Measurements from ENCODE around the gene MARF1. TPM values are rescaled to one million over a fixed set of nuclear protein-coding genes. Genes with fewer than 3 reads are reported as not detected.
A peak's percentile ranks its signal among the peaks of the same experiment; 100 is the strongest.
"Not testable (repeated sequence)": the region's sequence is repeated elsewhere in the genome, so short reads cannot be mapped to it uniquely, and the experiment has no call there.

MARF1 gene
- polyA plus RNA-seq (ENCODE audit: insufficient read length) = 36.0 TPM

GRCh38 chr16:15643048-15643945 lies at the start of gene MARF1:
Gene MARF1 (minus strand): TSS chr16:15643154. CDS start chr16:15639233, 3,921 bp downstream.
- DNase-seq (ENCODE audit: low read depth) = peak; percentile 70

GRCh38 chr16:15692508-15692907 lies 49.6 kb upstream of the MARF1 start:
- DNase-seq (ENCODE audit: low read depth) = not testable (repeated sequence)

DNA sequence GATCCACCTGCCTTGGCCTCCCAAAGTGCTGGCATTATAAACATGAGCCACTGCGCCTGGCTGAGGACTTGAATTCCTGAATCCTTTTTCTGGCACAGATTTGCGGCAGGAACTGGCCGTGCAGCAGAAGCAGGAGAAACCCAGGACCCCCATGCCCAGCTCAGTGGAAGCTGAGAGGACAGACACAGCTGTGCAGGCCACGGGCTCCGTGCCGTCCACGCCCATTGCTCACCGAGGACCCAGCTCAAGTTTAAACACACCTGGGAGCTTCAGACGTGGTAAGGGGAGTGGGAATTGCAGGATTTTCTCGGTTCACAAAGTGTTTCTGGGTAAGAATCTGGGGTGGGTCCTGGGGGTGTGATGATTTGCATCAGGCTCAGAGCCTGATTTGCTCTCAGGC lies 48.1 kb upstream of the MARF1 start:
- DNase-seq (ENCODE audit: low read depth) = no peak

- DNase-seq (ENCODE audit: low read depth) = no peak
Observed at GRCh38 chr16:15690296-15690695, 47.3 kb upstream of the MARF1 start.

DNA sequence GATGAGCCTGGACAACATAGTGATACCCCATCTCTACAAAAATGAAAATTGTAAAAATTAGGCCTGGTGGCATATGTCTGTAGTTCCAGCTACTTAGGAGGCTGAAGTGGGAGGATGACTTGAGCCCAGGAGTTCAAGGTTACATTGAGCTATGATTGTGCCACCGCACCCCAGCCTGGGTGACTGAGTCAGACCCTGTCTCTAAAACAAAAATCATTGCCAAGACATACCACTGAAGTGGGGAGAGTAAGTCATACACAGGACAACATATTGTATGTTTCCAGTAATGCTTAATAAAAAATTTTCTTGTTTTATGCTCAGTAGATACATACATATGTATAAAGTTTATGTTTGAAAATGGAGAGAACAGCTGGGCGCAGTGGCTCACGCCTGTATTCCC lies 46.3 kb upstream of the MARF1 start:
- no peak for DNase-seq (ENCODE audit: low read depth)

GRCh38 chr16:15686287-15686686 lies 43.3 kb upstream of the MARF1 start:
- DNase-seq (ENCODE audit: low read depth) = no peak

- no peak for DNase-seq (ENCODE audit: low read depth)
Observed at GRCh38 chr16:15682105-15682570, 39.2 kb upstream of the MARF1 start.

GRCh38 chr16:15677447-15677846 lies 34.5 kb upstream of the MARF1 start:
- no peak for DNase-seq (ENCODE audit: low read depth)

DNA sequence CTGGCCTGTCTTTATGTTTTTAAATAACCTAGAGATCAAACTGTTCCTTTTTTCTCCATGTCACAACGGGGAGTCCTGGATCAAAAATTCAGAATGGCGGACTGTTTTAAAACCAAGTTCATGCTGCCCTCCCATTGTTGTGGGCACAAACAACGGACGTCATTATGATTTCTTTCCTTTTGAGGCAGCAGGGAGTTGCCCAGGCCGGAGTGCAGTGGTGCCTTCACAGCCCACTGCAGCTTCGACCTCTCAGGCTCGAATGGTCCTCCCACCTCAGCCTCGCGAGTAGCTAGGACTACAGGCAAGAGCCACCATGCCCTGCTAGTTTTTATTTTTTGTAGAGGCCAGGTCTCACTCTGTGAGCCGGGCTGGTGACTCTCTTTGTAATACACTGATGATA lies 33.6 kb upstream of the MARF1 start:
- no peak for DNase-seq (ENCODE audit: low read depth)

DNA sequence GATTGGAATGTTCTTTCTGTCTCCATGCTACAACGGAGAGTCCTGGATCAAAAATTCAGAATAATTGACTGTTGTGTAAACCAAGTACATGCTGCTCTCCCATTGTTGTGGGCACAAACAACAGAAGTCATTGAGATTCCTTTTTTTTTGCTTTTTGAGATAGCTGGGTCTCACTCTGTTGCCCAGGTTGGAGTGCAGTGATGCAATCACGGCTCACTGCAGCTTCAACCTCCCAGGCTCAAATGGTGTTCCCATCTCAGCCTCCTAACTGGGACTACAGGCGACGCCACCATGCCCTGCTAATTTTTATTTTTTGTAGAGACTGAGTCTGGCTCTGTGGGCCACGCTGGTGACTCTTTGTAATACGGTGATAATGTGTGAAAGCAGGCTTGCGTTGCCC lies 31.6 kb upstream of the MARF1 start:
- DNase-seq (ENCODE audit: low read depth) = no peak

GRCh38 chr16:15672514-15673167 lies 29.7 kb upstream of the MARF1 start:
- peak; percentile 46 for DNase-seq (ENCODE audit: low read depth)

DNA sequence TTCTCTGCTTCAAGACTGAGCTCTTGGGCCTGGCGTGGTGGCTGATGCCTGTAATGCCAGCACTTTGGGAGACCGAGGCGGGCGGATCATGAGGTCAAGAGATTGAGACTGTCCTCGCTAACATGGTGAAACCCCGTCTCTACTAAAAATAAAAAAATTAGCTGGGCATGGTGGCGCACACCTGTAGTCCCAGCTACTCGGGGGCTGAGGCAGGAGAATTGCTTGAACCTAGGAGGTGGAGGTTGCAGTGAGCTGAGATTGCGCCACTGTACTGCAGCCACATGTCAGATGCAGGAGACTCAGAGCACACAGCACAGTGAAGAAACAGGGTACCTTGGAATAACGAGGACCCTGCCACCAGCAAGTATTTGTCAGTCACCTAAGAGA lies 29.2 kb upstream of the MARF1 start:
- DNase-seq (ENCODE audit: low read depth) = not testable (repeated sequence)

- DNase-seq (ENCODE audit: low read depth) = no peak
Observed at GRCh38 chr16:15671530-15672117, 28.7 kb upstream of the MARF1 start.

DNA sequence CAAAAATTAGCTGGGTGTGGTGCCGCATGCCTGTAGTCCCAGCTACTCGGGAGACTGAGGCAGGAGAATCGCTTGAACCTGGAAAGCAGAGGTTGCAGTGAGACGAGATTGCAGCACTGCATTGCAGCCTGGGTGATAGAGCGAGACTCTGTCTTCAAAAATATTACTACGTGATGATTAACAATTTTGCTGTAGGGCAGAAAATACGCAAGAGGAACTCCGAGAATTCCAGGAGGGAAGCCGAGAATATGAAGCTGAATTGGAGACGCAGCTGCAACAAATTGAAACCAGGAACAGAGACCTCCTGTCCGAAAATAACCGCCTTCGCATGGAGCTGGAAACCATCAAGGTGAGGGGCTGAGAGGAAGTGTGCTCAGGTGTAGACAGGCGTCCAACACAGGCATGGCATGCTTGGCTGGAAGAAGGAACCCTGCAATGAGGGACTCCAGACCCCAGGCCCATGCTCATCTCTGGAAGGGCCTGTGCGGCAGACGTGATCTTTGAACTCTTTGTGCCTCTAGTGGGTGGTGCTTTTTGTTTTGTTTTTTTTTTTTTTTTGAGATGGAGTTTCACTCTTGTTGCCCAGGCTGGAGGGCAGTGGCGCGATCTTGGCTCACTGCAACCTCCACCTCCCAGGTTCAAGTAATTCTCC lies 24.3 kb upstream of the MARF1 start:
- no peak for DNase-seq (ENCODE audit: low read depth)

DNA sequence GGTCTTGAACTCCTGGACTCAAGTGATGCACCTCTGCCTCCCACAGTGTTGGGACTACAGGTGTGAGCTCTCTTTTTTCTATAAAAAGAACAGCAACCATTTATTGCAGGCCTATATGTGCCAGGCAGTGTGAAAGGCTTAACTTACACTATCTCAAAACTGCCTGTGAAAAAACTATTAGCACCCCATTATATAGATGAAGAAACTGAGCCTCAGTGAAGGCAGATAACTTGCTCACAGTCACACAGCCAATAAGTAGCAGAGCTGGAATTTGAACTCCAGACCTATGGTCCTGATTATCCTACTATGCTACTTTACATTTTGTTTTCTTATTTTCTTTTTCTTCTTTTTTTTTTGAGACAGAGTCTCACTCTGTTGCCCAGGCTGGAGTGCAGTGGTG lies 22.2 kb upstream of the MARF1 start:
- DNase-seq (ENCODE audit: low read depth) = no peak

- DNase-seq (ENCODE audit: low read depth) = no peak
Observed at GRCh38 chr16:15660203-15660601, 17.2 kb upstream of the MARF1 start.

DNA sequence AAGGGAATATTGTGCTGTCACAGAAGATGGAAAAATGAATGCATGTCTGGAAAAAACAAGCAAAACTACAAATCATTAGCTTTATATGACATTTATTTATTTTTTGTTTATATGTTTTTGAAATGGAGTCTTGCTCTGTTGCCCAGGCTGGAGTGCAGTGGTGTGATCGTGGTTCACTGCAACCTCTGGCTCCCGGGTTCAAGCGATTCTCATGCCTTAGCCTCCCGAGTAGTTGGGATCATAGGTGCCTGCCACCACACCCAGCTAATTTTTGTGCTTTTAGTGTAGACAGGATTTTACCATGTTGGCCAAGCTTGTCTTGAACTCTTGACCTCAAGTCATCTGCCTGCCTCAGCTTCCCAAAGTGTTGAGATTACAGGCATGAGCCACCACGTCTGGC lies 15.6 kb upstream of the MARF1 start:
- no peak for DNase-seq (ENCODE audit: low read depth)

- no peak for DNase-seq (ENCODE audit: low read depth)
Observed at GRCh38 chr16:15658149-15658548, 15.2 kb upstream of the MARF1 start.

DNA sequence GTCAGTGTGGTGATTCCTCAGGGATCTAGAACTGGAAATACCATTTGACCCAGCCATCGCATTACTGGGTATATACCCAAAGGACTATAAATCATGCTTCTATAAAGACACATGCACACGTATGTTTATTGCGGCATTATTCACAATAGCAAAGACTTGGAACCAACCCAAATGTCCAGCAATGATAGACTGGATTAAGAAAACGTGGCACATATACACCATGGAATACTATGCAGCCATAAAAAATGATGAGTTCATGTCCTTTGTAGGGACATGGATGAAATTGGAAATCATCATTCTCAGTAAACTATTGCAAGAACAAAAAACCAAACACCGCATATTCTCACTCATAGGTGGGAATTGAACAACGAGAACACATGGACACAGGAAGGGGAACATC lies 12.6 kb upstream of the MARF1 start:
- not testable (repeated sequence) for DNase-seq (ENCODE audit: low read depth)

DNA sequence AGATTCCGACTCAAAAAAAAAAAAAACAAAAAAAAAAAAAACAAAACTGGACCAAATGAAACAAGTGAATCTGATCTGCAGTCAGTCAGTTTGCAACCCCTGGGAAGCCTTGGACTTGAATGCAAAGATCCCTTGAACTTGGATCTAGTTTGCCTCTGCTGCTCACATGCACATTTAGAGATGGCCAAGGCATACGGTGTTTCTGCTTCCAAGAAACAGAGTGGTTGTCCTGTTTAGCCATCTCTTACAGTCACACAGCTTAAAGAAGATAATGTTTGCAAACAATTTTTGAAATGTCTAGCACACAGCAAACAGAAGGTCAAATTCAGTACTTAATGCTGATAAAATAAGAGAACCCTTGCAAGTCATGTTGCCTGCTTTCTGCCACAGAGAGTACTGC lies 11.6 kb upstream of the MARF1 start:
- no peak for DNase-seq (ENCODE audit: low read depth)

- DNase-seq (ENCODE audit: low read depth) = no peak
Observed at GRCh38 chr16:15653227-15653626, 10.3 kb upstream of the MARF1 start.
